SK-N-SH (cell line): ENCODE data around the gene ZFAND6. TPM values are rescaled to one million over a fixed set of nuclear protein-coding genes. Genes with fewer than 3 reads are reported as not detected.

ENCODE experiments used
- CTCF ChIA-PET: fragments of 300-600, 350-600 bp; formaldehyde crosslinking; extraction: SDS; loops from one replicate; lab custom pipeline; 2021; lab: Yijun Ruan, JAX
- POLR2A ChIA-PET: fragments of 350-600 bp; sonication (Branson Sonifier 250); formaldehyde crosslinking; extraction: SDS; loops from one replicate; lab custom pipeline; 2020; ENCODE audit warnings: antibody characterized with exemption, inconsistent platforms; lab: Yijun Ruan, JAX
- DNase-seq: peaks from one replicate; pipeline ENCODE4 v3.0.0; 2012
- H2AFZ ChIP-seq: fragments of 200-600 bp; sonication (generic); 2 replicates; pipeline ENCODE4 v1.8.1; 2016; ENCODE audit warnings: antibody characterized with exemption, mild to moderate bottlenecking, low read depth
- H3F3A ChIP-seq: fragments of 200-600 bp; sonication (generic); replicated peaks from 2 replicates; pipeline ENCODE3; 2016; ENCODE audit warnings: antibody characterized with exemption, mild to moderate bottlenecking; ENCODE audit not compliant: insufficient read depth
- H3K27ac ChIP-seq, 2 experiments: fragments of 200-500 bp in 1 of 2; fragments of 200-600 bp in 1 of 2; sonication (Bioruptor generic) in 1 of 2; sonication (generic), shearing (Covaris generic) in 1 of 2; 2 replicates each; pipeline versions ENCODE4 v1.5.1 to v1.6.1; 2014 to 2016; ENCODE audit warnings: low read depth in 2 of 2, inconsistent platforms in 1 of 2, low read length in 1 of 2, mild to moderate bottlenecking in 1 of 2, mixed read lengths in 1 of 2
- H3K27me3 ChIP-seq: fragments of 200-600 bp; sonication (generic), shearing (Covaris generic); 2 replicates; pipeline ENCODE4 v1.6.1; 2016; ENCODE audit warnings: mixed run types; ENCODE audit not compliant: insufficient read depth
- H3K36me3 ChIP-seq, 2 experiments: fragments of 200-500 bp in 1 of 2; fragments of 200-600 bp in 1 of 2; sonication (Bioruptor generic) in 1 of 2; sonication (generic) in 1 of 2; replicated peaks in 1 of 2; 2 replicates each; pipeline versions ENCODE3 to v1.5.1; 2014 to 2016; ENCODE audit warnings: low read length in 1 of 2, mild to moderate bottlenecking in 1 of 2; ENCODE audit not compliant: insufficient read depth in 2 of 2, control insufficient read depth in 1 of 2
- H3K4me1 ChIP-seq, 2 experiments: fragments of 200-500 bp in 1 of 2; fragments of 200-600 bp in 1 of 2; sonication (Bioruptor generic) in 1 of 2; sonication (generic), shearing (Covaris generic) in 1 of 2; 2 replicates each; pipeline versions ENCODE4 v1.5.1 to v1.6.1; 2014 to 2016; ENCODE audit warnings: low read depth in 1 of 2, low read length in 1 of 2, mixed run types in 1 of 2; ENCODE audit not compliant: insufficient read depth in 2 of 2, control insufficient read depth in 1 of 2
- H3K4me2 ChIP-seq: fragments of 200-600 bp; sonication (generic), shearing (Covaris generic); 2 replicates; pipeline ENCODE4 v1.6.1; 2017; ENCODE audit warnings: mixed run types
- H3K4me3 ChIP-seq, 2 experiments: fragments of 200-500 bp in 1 of 2; fragments of 200-600 bp in 1 of 2; sonication (Bioruptor generic) in 1 of 2; sonication (generic), shearing (Covaris generic) in 1 of 2; 2 replicates each; pipeline versions ENCODE4 v1.5.1 to v1.8.1; 2014 to 2016; ENCODE audit warnings: low read depth in 2 of 2, inconsistent platforms in 1 of 2, low read length in 1 of 2, mild to moderate bottlenecking in 1 of 2, mixed read lengths in 1 of 2, moderate library complexity in 1 of 2
- H3K79me2 ChIP-seq: fragments of 200-600 bp; sonication (generic); 2 replicates; pipeline ENCODE4 v1.8.1; 2017; ENCODE audit warnings: mild to moderate bottlenecking; ENCODE audit not compliant: insufficient read depth
- H3K9ac ChIP-seq: fragments of 200-600 bp; sonication (generic); 2 replicates; pipeline ENCODE4 v1.6.1; 2017; ENCODE audit warnings: mixed run types
- H3K9me2 ChIP-seq: fragments of 200-600 bp; sonication (generic); 2 replicates; pipeline ENCODE4 v1.6.1; 2017; ENCODE audit warnings: mixed run types
- H3K9me3 ChIP-seq: fragments of 200-600 bp; sonication (generic); 2 replicates; pipeline ENCODE4 v1.6.1; 2017; ENCODE audit warnings: mixed run types, mild to moderate bottlenecking, moderate library complexity
- H4K20me1 ChIP-seq: fragments of 200-600 bp; sonication (generic); 2 replicates; pipeline ENCODE4 v1.6.1; 2017; ENCODE audit warnings: mild to moderate bottlenecking, mixed run types; ENCODE audit not compliant: insufficient read depth
- FOSL2 ChIP-seq: IDR thresholded peaks from 2 replicates; pipeline ENCODE4 v1.4.0; 2012; ENCODE audit warnings: low read depth, mild to moderate bottlenecking, moderate library complexity, borderline replicate concordance
- FOXM1 ChIP-seq: IDR thresholded peaks from 2 replicates; pipeline ENCODE4 v1.4.0; 2012; ENCODE audit warnings: low read depth, mild to moderate bottlenecking
- JUND ChIP-seq: IDR thresholded peaks from 2 replicates; pipeline ENCODE4 v1.4.0; 2012
- RFX5 ChIP-seq: IDR thresholded peaks from 2 replicates; pipeline ENCODE4 v1.6.1; 2012; ENCODE audit warnings: mild to moderate bottlenecking, improper control_type of control experiment, low read length
- TCF12 ChIP-seq: IDR thresholded peaks from 2 replicates; pipeline ENCODE4 v1.4.0; 2012
- YY1 ChIP-seq: IDR thresholded peaks from 2 replicates; pipeline ENCODE4 v1.4.0; 2012; ENCODE audit warnings: low read depth, mild to moderate bottlenecking
- WGBS: methylation state at CpG from one replicate; pipeline ENCODE4 v1.1.6; 2017; ENCODE audit warnings: low lambda C conversion rate; 5-methylcytosine and 5-hydroxymethylcytosine counted together
- polyA plus RNA-seq, 3 experiments: library from polyadenylated mRNA; depleted of rRNA; stranded (reverse); fragments of >200 nt; gene quantifications; 2 replicates each; pipeline ENCODE4 v1.2.3, GENCODE V29; 2012
- TF ChIP-seq, protein P1 (sequence below): fragments of 200-600 bp; sonication (generic); IDR thresholded peaks from 2 replicates; pipeline ENCODE4 v1.6.1; 2017; ENCODE audit warnings: antibody characterized with exemption, mild to moderate bottlenecking, moderate library complexity
- TF ChIP-seq, protein P2 (sequence below): fragments of 150-350 bp; IDR thresholded peaks from 2 replicates; pipeline ENCODE4 v1.6.1; 2017; ENCODE audit warnings: antibody characterized with exemption, low read length, low read depth, borderline replicate concordance
- TF ChIP-seq, protein P3 (sequence below): IDR thresholded peaks from 2 replicates; pipeline ENCODE4 v1.6.1; 2012; ENCODE audit warnings: mild to moderate bottlenecking, low read depth, low read length, moderate library complexity

The ZFAND6 gene
- polyA plus RNA-seq, 1 of the 3 experiments (the other 2 are of a cell fraction), result 90.1 TPM

DNA sequence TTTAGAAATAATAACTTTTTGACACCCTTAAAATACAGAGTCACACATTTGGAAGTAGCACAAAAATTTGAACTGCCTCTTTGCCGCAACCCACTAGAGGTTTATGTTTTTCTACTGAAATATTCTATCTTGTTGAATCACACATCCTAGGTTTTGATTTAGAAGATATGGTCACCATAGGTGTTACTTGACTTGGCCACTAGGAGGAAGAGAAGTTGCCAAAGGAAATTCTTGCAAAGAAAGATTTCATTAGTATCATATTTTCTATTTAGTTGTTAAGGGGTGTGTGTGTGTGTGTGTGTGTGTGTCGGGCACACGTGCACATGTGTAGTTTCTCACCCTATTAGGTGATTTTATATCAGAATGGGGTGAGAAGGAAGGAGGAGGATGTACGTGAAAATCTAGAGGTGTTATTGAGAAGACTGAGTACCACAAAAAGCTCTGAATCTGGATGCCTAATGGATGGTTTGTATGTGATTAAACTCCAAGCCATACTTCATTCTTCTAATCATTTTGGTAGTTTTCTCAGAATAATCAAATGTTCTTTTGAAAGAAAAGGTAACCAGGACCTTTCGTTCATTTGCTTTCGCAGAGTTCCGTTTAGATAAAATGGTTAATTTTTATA is 31.5 kb downstream of the ZFAND6 start:
- Histone ChIP-seq H3K9ac (no peak overlapping the region), H3F3A (peaks cover 3% of the 10 kb centered on the region), H3K4me1 (peaks cover 6 to 9% of the 10 kb centered on the region in 2 experiments; a peak in 3 of 4 replicates), H3K27me3 (no peaks in the 10 kb centered on the region), H3K4me2 (no peak overlapping the region), H3K27ac (no peak overlapping the region), H3K36me3 (peaks cover 0 to 4% of the 10 kb centered on the region in 2 experiments), H3K4me3 (no peak overlapping the region; a peak in 1 of 4 replicates), H3K9me3 (no peaks in the 10 kb centered on the region), H2AFZ (no peak overlapping the region), H3K79me2 (peaks cover 66% of the 10 kb centered on the region), H4K20me1 (peaks cover 49% of the 10 kb centered on the region), H3K9me2 (no peaks in the 10 kb centered on the region)
- WGBS, result 91% methylated on average over 7 of the region's 7 CpGs
- ChIA-PET POLR2A (no interaction called here), CTCF (interaction anchor here (0.6 to 1.0 kb wide), 4 partner anchors 19 to 1823 kb away, joined by 3 read pairs; no protein-coding TSS in a partner anchor)
- DNase-seq, result no peak
- no peak for TF ChIP-seq RFX5
- no peak for TF ChIP-seq FOXM1
- TF ChIP-seq, protein P1, sequence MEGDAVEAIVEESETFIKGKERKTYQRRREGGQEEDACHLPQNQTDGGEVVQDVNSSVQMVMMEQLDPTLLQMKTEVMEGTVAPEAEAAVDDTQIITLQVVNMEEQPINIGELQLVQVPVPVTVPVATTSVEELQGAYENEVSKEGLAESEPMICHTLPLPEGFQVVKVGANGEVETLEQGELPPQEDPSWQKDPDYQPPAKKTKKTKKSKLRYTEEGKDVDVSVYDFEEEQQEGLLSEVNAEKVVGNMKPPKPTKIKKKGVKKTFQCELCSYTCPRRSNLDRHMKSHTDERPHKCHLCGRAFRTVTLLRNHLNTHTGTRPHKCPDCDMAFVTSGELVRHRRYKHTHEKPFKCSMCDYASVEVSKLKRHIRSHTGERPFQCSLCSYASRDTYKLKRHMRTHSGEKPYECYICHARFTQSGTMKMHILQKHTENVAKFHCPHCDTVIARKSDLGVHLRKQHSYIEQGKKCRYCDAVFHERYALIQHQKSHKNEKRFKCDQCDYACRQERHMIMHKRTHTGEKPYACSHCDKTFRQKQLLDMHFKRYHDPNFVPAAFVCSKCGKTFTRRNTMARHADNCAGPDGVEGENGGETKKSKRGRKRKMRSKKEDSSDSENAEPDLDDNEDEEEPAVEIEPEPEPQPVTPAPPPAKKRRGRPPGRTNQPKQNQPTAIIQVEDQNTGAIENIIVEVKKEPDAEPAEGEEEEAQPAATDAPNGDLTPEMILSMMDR, result peak; percentile 52
- TF ChIP-seq, protein P2, sequence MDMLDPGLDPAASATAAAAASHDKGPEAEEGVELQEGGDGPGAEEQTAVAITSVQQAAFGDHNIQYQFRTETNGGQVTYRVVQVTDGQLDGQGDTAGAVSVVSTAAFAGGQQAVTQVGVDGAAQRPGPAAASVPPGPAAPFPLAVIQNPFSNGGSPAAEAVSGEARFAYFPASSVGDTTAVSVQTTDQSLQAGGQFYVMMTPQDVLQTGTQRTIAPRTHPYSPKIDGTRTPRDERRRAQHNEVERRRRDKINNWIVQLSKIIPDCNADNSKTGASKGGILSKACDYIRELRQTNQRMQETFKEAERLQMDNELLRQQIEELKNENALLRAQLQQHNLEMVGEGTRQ, result no peak

DNA sequence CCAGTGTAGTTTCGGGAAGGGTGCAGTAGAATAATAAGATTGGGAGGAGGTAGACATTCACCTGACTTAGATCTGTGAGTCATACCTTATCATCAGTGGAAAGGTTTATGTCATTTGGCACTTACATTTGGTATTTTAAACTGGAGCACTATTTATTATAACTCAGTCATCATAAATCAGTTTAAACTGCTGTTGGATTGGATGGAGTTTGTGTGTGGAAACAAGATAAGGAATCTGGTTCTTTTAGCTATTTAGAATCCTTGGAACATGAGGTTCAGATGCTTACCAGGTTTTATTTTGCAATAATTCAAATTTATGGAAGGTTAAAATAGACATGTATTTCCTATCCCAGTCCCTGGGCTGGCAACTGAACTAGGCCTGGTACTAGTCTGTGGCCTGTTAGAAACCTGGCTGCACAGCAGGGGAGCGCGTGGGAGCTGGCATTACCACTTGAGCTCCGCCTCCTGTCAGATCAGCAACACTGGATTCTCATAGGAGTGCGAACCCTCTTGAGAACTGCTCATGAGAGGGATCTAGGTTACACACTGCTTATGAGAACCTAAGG is 34.5 kb downstream of the ZFAND6 start:
- Histone ChIP-seq H3K4me3 (no peak overlapping the region), H3K79me2 (peaks cover 53% of the 10 kb centered on the region), H2AFZ (no peak overlapping the region), H3K4me2 (no peak overlapping the region), H3K9me3 (no peaks in the 10 kb centered on the region), H3K9me2 (no peaks in the 10 kb centered on the region), H3K36me3 (no peaks in the 10 kb centered on the region), H3K27ac (peak overlapping the region in 1 of 2 experiments; percentile 28; a peak in 1 of 4 replicates), H3K27me3 (no peaks in the 10 kb centered on the region), H3F3A (peaks cover 3% of the 10 kb centered on the region), H4K20me1 (peaks cover 57% of the 10 kb centered on the region), H3K4me1 (peaks cover 6 to 9% of the 10 kb centered on the region in 2 experiments; a peak in 3 of 4 replicates), H3K9ac (no peak overlapping the region)
- DNase-seq, result peak; percentile 23
- WGBS, result 71% methylated on average over 4 of the region's 5 CpGs
- ChIA-PET CTCF (no interaction called here), POLR2A (no interaction called here)
- TF ChIP-seq YY1 (no peak), TCF12 (peak; percentile 32; the same call in 1 of the 2 replicates)

DNA sequence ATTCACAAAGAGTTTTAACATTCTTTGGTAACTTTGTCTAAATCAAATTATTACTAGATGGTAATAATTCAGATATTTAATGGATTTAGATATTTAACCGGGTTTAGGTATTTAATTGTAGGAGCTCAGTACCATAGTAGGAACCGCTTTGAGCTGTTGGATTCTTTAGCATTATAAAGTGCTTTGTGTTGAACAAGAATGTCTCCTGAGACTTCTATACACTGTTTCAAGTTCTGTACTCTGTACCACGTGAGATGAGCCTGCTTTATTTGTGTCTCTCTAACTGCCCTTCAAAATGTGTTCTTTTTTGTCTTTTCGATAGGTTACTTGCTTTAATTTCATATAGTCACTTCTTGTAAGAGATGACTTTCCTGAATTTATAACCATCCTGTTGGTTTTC is 36.0 kb downstream of the ZFAND6 start:
- Histone ChIP-seq H3K4me3 (no peak overlapping the region), H2AFZ (no peak overlapping the region), H3F3A (peaks cover 3% of the 10 kb centered on the region), H3K4me1 (peaks cover 8 to 16% of the 10 kb centered on the region in 2 experiments), H3K36me3 (no peaks in the 10 kb centered on the region), H3K9me2 (no peaks in the 10 kb centered on the region), H3K27me3 (no peaks in the 10 kb centered on the region), H3K79me2 (peaks cover 49% of the 10 kb centered on the region; the same call in 1 of the 2 replicates), H3K4me2 (no peak overlapping the region), H3K9ac (no peak overlapping the region), H4K20me1 (peaks cover 44% of the 10 kb centered on the region), H3K9me3 (no peaks in the 10 kb centered on the region), H3K27ac (no peak overlapping the region)
- ChIA-PET CTCF (interaction anchor here (0.8 kb wide), 1 partner anchor 11 kb away, joined by 3 read pairs; no protein-coding TSS in a partner anchor), POLR2A (no interaction called here)
- no peak for DNase-seq
- 96% methylated on average over 4 of the region's 4 CpGs for WGBS
- TF ChIP-seq FOSL2, result no peak
- no peak for TF ChIP-seq JUND
- TF ChIP-seq, protein P3, sequence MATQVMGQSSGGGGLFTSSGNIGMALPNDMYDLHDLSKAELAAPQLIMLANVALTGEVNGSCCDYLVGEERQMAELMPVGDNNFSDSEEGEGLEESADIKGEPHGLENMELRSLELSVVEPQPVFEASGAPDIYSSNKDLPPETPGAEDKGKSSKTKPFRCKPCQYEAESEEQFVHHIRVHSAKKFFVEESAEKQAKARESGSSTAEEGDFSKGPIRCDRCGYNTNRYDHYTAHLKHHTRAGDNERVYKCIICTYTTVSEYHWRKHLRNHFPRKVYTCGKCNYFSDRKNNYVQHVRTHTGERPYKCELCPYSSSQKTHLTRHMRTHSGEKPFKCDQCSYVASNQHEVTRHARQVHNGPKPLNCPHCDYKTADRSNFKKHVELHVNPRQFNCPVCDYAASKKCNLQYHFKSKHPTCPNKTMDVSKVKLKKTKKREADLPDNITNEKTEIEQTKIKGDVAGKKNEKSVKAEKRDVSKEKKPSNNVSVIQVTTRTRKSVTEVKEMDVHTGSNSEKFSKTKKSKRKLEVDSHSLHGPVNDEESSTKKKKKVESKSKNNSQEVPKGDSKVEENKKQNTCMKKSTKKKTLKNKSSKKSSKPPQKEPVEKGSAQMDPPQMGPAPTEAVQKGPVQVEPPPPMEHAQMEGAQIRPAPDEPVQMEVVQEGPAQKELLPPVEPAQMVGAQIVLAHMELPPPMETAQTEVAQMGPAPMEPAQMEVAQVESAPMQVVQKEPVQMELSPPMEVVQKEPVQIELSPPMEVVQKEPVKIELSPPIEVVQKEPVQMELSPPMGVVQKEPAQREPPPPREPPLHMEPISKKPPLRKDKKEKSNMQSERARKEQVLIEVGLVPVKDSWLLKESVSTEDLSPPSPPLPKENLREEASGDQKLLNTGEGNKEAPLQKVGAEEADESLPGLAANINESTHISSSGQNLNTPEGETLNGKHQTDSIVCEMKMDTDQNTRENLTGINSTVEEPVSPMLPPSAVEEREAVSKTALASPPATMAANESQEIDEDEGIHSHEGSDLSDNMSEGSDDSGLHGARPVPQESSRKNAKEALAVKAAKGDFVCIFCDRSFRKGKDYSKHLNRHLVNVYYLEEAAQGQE, result no peak
- TF ChIP-seq, protein P1, result no peak
- no peak for TF ChIP-seq TCF12
